Mesothelial cell of epicardium (in vitro differentiated cells): Measurements from ENCODE around the gene LBH. TPM values are rescaled to one million over a fixed set of nuclear protein-coding genes. Genes with fewer than 3 reads are reported as not detected.

Experiments
- DNase-seq, 2 experiments: peaks; one replicate each; pipeline ENCODE4 v3.0.0; 2021; ENCODE audit warnings: low spot score in 2 of 2; ENCODE audit not compliant: unreplicated experiment in 2 of 2
- H3K27ac Mint-ChIP-seq: 2 replicates; pipeline ENCODE4 v1.8.0; 2021; ENCODE audit warnings: mixed read lengths
- H3K27me3 Mint-ChIP-seq: 2 replicates; pipeline ENCODE4 v1.8.0; 2021; ENCODE audit warnings: low read depth, mixed read lengths
- H3K36me3 Mint-ChIP-seq: 2 replicates; pipeline ENCODE4 v1.8.0; 2021; ENCODE audit warnings: mixed read lengths
- H3K4me1 Mint-ChIP-seq: 2 replicates; pipeline ENCODE4 v1.8.0; 2021; ENCODE audit warnings: mixed read lengths
- H3K4me3 Mint-ChIP-seq: 2 replicates; pipeline ENCODE4 v1.8.0; 2021; ENCODE audit warnings: mild to moderate bottlenecking, moderate library complexity, mixed read lengths
- H3K9me3 Mint-ChIP-seq: 2 replicates; pipeline ENCODE4 v1.8.0; 2021; ENCODE audit warnings: mixed read lengths
- CTCF ChIP-seq: fragments of 200-600 bp; sonication (generic); IDR thresholded peaks from one replicate; pipeline ENCODE4 v1.5.0; 2021; ENCODE audit warnings: antibody characterized with exemption; ENCODE audit not compliant: unreplicated experiment
- total RNA-seq: library from RNA; stranded (reverse); gene quantifications from 3 replicates; pipeline ENCODE4 v1.2.1, GENCODE V29; 2021

LBH gene
- total RNA-seq, 1 donor from 2014 or later: 44.5 TPM

- Mint-ChIP-seq H3K27ac (peak overlapping the region; percentile 76), H3K4me1 (peaks cover 41% of the 10 kb centered on the region), H3K27me3 (no peaks in the 10 kb centered on the region), H3K36me3 (peaks cover 10% of the 10 kb centered on the region), H3K4me3 (no peak overlapping the region), H3K9me3 (no peaks in the 10 kb centered on the region)
- TF ChIP-seq CTCF: no peak
- no peak for DNase-seq
Observed at GRCh38 chr2:30252723-30253701, 21.7 kb downstream of the LBH start.

- Mint-ChIP-seq H3K27me3 (no peaks in the 10 kb centered on the region), H3K4me1 (peaks cover 32% of the 10 kb centered on the region), H3K4me3 (no peak overlapping the region), H3K9me3 (no peaks in the 10 kb centered on the region), H3K27ac (no peak overlapping the region), H3K36me3 (peaks cover 18% of the 10 kb centered on the region)
- DNase-seq: no peak
- no peak for TF ChIP-seq CTCF
Observed at GRCh38 chr2:30253873-30254684, 22.7 kb downstream of the LBH start.

GRCh38 chr2:30254685-30255001, 23.3 kb downstream of the LBH start:
- no peak overlapping the region for H3K27ac Mint-ChIP-seq
- TF ChIP-seq CTCF: no peak
- H3K4me1 Mint-ChIP-seq: peaks cover 29% of the 10 kb centered on the region
- no peaks in the 10 kb centered on the region for H3K27me3 Mint-ChIP-seq
- no peak overlapping the region for H3K4me3 Mint-ChIP-seq
- no peak for DNase-seq
- no peaks in the 10 kb centered on the region for H3K9me3 Mint-ChIP-seq
- H3K36me3 Mint-ChIP-seq: peaks cover 21% of the 10 kb centered on the region

- Mint-ChIP-seq H3K4me3 (no peak overlapping the region), H3K4me1 (peaks cover 29% of the 10 kb centered on the region)
- no peak for TF ChIP-seq CTCF
Observed at GRCh38 chr2:30255026-30255425, 23.7 kb downstream of the LBH start.

GRCh38 chr2:30255466-30256408, 24.4 kb downstream of the LBH start:
- Mint-ChIP-seq H3K9me3 (no peaks in the 10 kb centered on the region), H3K27me3 (no peaks in the 10 kb centered on the region), H3K4me3 (no peak overlapping the region), H3K27ac (no peak overlapping the region), H3K4me1 (peaks cover 29% of the 10 kb centered on the region), H3K36me3 (peaks cover 21% of the 10 kb centered on the region)
- TF ChIP-seq CTCF: no peak
- DNase-seq: no peak

More at GRCh38 chr2:30255026-30255425, 23.7 kb downstream of the LBH start:
- no peak for DNase-seq
- no peak overlapping the region for H3K27ac Mint-ChIP-seq
- H3K27me3 Mint-ChIP-seq: no peaks in the 10 kb centered on the region
- no peaks in the 10 kb centered on the region for H3K9me3 Mint-ChIP-seq
- peaks cover 21% of the 10 kb centered on the region for H3K36me3 Mint-ChIP-seq
